ENCODE results near the gene RCC2.
"Not testable (repeated sequence)": the region's sequence is repeated elsewhere in the genome, so short reads cannot be mapped to it uniquely, and the experiment has no call there.

Gene RCC2

GRCh38 chr1:17439250-17440073 is at the start of gene RCC2:
Gene RCC2 (minus strand): TSS chr1:17439677. CDS start chr1:17438514, 1,163 bp downstream.
- peak; percentile 79 for DNase-seq (ENCODE audit: low spot score)

DNA sequence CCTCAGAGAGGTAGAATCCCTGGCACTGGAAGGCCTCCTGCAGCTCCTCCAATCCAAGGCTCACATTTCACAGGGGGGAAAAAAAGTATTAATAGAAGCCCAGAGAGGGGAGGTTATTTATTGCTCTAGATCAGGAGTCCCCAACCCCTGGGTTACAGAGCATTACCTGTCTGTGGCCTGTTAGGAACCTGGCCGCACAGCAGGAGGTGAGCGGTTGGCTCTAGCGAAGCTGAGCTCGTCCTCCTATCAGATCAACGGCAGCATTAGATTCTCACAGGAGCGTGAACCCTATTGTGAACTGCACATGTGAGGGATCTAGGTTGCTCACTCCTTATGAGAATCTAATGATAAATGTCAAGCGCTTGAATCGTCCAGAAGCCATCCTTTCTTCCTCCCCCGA is 46.8 kb upstream of the RCC2 start:
- DNase-seq (ENCODE audit: low spot score) = no peak

DNA sequence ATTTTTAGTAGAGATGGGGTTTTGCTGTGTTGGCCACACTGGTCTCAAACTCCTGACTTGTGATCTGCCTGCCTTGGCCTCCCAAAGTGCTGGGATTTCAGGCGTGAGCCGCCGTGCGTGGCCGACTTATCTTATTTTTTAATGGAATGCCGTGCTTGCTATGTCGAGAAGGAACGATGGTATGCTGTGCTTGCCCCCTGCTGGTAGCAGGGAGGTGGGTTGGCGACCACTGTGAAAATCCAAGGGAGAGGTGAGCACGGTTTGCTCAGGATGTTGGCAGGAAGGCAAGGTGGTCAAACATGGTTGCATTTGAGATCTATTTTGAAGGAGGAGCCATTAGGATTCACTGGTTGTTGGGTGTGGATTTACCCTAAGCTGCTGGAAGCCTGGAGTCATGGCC is 45.8 kb upstream of the RCC2 start:
- no peak for DNase-seq (ENCODE audit: low spot score)

DNA sequence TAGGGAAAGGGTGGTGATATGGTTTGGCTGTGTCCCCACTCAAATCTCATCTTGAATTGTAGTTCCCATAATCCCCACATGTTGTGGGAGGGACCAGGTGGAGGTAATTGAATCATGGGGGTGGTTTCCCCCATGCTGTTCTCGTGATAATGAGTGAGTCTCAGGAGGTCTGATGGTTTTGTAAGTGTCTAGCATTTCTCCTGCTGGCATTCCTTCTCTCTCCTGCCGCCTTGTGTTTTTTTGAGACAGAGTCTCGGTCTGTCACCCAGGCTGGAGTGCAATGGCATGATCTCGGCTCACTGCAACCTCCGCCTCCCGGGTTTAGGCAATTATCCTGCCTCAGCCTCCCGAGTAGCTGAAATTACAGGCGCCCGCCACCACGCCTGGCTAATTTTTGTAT is 42.5 kb upstream of the RCC2 start:
- not testable (repeated sequence) for DNase-seq (ENCODE audit: low spot score)

GRCh38 chr1:17480846-17481245 is 41.4 kb upstream of the RCC2 start:
- DNase-seq (ENCODE audit: low spot score) = no peak

DNA sequence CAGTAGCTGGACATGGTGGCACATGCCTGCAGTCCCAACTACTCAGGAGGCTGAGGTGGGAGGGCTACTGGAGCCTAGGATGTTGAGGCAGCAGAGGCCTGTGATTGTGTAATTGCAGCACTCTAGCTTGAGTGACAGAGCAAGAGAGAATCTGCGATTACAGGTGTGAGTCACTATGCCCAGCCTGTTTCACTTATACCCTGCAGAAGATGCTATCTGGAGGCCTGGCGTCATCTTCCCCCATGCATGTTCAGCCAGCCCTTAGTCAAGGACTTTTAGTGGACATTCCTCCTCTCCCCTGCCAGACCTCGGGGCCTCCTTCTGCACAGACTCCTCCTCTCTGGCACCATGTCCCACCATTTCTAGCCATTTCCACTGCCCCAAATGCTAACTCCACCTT is 36.3 kb upstream of the RCC2 start:
- no peak for DNase-seq (ENCODE audit: low spot score)

DNA sequence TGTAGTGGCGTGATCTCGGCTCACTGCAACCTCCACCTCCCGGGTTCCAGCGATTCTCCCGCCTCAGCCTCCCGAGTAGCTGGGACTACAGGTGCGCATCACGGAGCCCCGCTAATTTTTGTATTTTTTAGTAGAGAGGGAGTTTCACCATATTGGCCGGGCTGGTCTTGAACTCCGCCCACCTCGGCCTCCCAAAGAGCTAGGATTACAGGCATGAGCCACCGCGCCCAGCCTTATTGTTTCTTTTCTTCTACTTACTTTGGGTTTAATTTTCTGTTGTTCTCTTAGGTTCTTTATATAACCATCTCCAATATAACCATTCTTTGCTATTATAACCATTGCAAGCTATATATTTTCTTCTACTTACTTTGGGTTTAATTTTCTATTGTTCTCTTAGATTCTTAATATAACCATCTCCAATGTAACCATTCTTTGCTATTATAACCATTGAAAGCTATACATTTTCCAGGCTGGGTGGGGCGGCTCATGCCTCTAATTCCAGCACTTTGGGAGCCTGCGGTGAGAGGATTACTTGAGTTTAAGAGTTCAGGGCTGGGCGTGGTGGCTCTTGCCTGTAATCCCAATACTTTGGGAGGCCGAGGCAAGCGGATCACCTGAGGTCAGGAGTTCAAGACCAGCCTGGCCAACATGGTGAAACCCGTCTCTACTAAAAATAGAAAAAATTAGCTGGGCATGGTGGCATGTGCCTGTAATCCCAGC is 35.5 kb upstream of the RCC2 start:
- DNase-seq (ENCODE audit: low spot score) = not testable (repeated sequence)

DNA sequence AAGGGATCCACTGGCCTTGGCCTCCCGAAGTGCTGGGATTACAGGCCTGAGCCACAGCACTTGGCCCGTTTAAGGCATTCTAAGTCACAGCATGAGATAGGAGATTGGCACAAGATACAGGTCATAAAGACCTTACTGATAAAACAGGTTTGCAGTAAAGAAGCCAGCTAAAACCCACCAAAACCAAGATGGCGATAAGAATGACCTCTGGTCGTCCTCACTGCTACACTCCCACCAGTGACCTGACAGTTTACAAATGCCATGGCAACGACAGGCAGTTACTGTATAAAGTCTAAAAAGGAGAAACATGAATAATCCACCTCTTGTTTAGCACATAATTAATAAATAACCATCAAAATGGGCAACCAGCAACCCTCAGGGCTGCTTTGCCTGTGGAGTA is 33.3 kb upstream of the RCC2 start:
- no peak for DNase-seq (ENCODE audit: low spot score)

- no peak for DNase-seq (ENCODE audit: low spot score)
Observed at GRCh38 chr1:17471393-17471792, 31.9 kb upstream of the RCC2 start.

- no peak for DNase-seq (ENCODE audit: low spot score)
Observed at GRCh38 chr1:17470021-17470799, 30.7 kb upstream of the RCC2 start.

DNA sequence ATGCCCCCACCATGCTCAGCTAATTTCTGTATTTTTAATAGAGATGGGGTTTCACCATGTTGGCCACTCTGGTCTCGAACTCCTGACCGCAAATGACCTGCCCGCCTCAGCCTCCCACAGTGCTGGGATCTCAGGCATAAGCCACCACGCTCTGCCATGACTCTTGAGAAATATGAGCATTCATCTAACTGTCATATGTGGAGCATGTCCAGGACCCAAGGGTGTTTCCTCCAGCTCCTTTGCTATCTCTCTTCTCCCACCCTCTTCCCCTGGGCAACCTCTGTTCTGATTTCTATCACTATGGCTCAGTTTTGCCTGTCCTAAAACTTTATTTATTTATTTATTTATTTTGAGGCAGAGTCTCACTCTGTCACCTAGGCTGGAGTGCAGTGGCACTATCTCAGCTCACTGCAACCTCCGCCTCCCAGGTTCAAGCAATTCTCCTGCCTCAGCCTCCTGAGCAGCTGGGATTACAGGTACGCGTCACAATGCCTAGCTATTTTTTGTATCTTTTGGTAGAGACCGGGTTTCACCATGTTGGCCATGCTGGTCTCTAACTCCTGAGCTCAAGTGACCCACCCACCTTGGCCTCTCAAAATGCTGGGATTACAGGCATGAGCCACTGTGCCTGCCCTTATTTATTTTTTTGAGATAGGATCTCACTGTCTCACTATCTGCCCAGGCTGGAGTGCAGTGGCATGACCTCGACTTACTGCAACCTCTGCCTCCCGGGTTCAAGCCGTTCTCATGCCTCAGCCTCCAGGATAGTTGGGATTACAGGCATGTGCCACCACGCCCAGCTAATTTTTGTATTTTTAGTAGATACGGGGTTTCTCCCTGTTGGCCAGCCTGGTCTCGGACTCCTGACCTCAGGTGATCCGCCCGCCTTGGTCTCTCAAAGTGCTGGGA is 29.1 kb upstream of the RCC2 start:
- DNase-seq (ENCODE audit: low spot score) = not testable (repeated sequence)

- no peak for DNase-seq (ENCODE audit: low spot score)
Observed at GRCh38 chr1:17466359-17466758, 26.9 kb upstream of the RCC2 start.

GRCh38 chr1:17465228-17465627 is 25.8 kb upstream of the RCC2 start:
- DNase-seq (ENCODE audit: low spot score) = no peak

GRCh38 chr1:17463991-17464390 is 24.5 kb upstream of the RCC2 start:
- no peak for DNase-seq (ENCODE audit: low spot score)

GRCh38 chr1:17462669-17463068 is 23.2 kb upstream of the RCC2 start:
- DNase-seq (ENCODE audit: low spot score) = no peak

DNA sequence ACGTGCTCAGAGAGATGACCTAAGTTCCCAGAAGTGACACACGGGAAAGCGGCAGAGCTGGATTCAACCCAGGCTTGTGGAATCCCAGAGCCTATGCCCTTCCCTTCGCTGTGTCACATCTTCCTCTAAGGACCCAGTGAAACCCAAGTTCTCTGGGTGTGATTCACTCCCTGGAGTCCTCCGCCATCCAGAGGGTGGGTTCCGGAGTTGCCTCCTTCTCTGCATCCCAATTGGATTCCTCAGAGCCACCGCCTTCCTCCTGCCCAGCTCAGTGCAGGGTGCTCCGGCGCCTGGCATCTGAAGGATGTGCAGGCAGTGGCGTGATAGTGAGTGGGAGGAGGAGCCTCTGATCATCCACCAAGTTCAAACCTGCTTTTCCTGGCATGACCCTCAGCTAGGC is 20.7 kb upstream of the RCC2 start:
- DNase-seq (ENCODE audit: low spot score) = no peak

GRCh38 chr1:17458794-17459193 is 19.3 kb upstream of the RCC2 start:
- DNase-seq (ENCODE audit: low spot score) = no peak

DNA sequence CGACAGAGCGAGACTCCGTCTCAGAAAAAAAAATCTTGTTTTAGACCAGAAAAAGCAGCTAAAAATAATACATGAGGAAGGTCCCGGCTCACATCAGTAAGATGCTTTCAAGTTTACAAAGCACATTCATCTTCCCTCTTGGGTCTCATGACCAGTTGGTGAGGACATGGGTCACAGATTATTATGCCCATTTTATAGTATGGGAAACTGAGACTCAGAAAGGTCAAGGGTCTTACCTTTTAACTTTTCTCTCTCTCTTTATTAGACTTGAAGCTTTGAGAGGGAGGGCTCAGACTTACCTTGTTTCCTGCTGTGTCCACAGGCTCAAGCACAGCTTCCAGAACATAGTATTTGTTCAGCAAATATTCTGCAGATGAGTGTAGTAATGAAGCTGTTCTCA is 13.2 kb upstream of the RCC2 start:
- DNase-seq (ENCODE audit: low spot score) = no peak

DNA sequence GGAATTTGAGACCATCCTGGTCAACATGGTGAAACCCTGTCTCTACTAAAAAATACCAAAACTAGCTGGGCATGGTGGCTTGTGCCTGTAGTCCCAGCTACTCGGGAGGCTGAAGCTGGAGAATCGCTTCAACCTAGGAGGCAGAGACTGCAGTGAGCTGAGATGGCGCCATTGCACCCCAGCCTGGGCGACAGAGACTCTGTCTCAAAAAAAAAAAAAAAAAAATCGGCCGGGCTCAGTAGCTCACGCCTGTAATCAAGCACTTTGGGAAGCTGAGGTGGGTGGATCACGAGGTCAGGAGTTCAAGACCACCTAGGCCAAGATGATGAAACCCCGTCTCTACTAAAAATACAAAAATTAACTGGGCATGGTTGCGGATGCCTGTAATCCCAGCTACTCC is 12.7 kb upstream of the RCC2 start:
- not testable (repeated sequence) for DNase-seq (ENCODE audit: low spot score)

DNA sequence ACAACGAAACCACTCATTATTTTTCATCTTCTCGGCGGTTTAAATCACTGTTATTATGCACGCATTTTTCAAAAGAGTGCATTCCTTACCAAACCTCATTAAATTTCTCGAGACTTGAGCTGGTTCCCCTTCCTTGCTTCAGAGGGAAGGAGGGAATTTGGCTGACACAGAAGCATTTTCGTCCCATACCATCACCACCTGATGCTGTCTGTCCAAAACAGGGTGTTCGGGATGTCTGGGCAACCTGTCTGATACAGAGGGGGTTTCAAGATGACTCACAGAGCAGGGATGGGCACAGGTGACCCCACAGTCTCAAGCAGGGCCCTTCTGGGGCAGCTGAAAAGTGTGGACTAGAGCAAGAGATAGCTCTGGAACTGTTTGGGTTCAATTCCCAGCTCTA is 12.3 kb upstream of the RCC2 start:
- DNase-seq (ENCODE audit: low spot score) = no peak

DNA sequence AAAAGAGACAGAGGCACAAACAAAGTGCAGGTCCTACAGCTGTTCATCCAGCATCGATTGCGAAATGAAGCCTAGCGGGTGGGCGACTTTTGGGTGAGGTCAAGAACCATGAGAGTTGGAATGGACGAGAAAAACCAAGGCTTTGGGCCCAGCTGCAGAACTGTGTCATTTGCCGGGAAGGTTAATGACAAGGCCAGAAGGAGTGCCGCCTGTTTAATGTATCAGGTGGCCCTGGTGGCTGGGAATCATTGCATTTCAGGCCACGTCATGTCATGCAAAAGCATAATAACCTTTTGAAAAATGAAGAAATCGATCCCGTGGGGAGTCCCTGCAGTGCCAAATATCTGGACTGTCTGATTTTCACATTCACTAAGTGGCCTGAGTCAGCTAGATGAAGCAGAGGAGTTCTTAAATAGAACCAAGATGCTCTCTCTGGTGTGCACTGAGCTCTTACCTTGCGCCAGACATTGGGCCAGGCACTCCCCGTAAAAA is 8.1 kb upstream of the RCC2 start:
- no peak for DNase-seq (ENCODE audit: low spot score)

All from putamen (tissue), 1 donor.